HL-60 (cell line): ENCODE data around the gene ENOSF1.

Experiments used
- CTCF ChIP-seq: IDR thresholded peaks from one replicate; pipeline ENCODE4 v1.5.1; 2011; ENCODE audit warnings: low read length, control low read depth, inconsistent platforms; ENCODE audit not compliant: insufficient read depth
- REST ChIP-seq: IDR thresholded peaks from 2 replicates; pipeline ENCODE4 v1.6.1; 2012; ENCODE audit warnings: low read depth; ENCODE audit not compliant: insufficient replicate concordance

- TF ChIP-seq CTCF (no peak), REST (no peak)
These were observed 38.0 kb upstream of the ENOSF1 start for GRCh38 chr18:750456-750855.
